ENCODE measurements around the gene MTARC2.
A peak's percentile ranks its signal among the peaks of the same experiment; 100 is the strongest.

Gene MTARC2

DNA sequence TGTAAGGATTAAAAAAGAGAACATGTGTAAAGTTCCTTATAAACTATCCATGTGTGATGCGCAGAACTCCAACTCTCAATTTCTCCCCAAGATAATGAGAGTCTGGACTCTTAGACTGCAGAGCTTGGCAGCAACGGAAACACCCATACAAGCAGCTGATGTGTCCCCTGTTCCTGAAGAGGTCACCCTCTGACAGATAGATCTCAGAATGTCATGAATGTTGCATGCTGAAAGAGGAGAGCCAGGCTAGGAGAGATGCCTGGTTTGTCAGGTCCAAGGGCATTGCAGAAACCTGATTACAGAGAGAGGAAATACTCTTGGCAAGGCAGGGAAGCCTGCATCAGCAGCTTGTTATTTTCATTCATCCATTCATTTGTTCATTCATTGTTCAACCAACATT lies 62.8 kb downstream of the MTARC2 start:
- DNase-seq (ENCODE audit: low read depth): no peak
- TF ChIP-seq CTCF (IDR thresholded peaks at IDR 0.05; ENCODE audit: control insufficient read depth, extremely low read depth, insufficient read depth): no peak
- H3K4me3 ChIP-seq (ENCODE audit: low read depth, low read length): no peak overlapping the region

- no peak for TF ChIP-seq CTCF (IDR thresholded peaks at IDR 0.05; ENCODE audit: control insufficient read depth, extremely low read depth, insufficient read depth)
- DNase-seq (ENCODE audit: low read depth): no peak
- no peak overlapping the region for H3K4me3 ChIP-seq (ENCODE audit: low read depth, low read length)
Measured at GRCh38 chr1:220811695-220812094, 63.6 kb downstream of the MTARC2 start.

- no peak for TF ChIP-seq CTCF (IDR thresholded peaks at IDR 0.05; ENCODE audit: control insufficient read depth, extremely low read depth, insufficient read depth)
- no peak overlapping the region for H3K4me3 ChIP-seq (ENCODE audit: low read depth, low read length)
- DNase-seq (ENCODE audit: low read depth): peak; percentile 93
Measured at GRCh38 chr1:220812308-220812707, 64.2 kb downstream of the MTARC2 start.

DNA sequence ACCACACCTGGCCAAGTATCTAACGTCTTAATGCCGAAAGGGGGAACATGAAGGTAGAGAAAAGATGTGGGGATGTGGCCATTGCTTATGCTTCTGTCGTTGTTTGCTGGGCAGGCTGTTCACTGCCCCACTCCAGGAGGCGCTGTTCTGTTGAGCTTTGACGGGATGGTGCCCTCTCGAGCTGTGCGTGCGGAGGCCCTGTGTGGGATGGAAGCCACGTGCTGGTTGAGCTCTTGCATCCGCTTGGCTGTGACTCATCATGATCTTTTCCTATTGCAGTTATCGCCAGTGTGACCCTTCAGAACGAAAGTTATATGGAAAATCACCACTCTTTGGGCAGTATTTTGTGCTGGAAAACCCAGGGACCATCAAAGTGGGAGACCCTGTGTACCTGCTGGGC lies 64.9 kb downstream of the MTARC2 start:
- no peak for DNase-seq (ENCODE audit: low read depth)
- H3K4me3 ChIP-seq (ENCODE audit: low read depth, low read length): no peak overlapping the region
- TF ChIP-seq CTCF (IDR thresholded peaks at IDR 0.05; ENCODE audit: control insufficient read depth, extremely low read depth, insufficient read depth): no peak

GRCh38 chr1:220815409-220815808 lies 67.3 kb downstream of the MTARC2 start:
- no peak overlapping the region for H3K4me3 ChIP-seq (ENCODE audit: low read depth, low read length)
- TF ChIP-seq CTCF (IDR thresholded peaks at IDR 0.05; ENCODE audit: control insufficient read depth, extremely low read depth, insufficient read depth): no peak

GRCh38 chr1:220817907-220818306 lies 69.8 kb downstream of the MTARC2 start:
- H3K4me3 ChIP-seq (ENCODE audit: low read depth, low read length): no peak overlapping the region
- no peak for TF ChIP-seq CTCF (IDR thresholded peaks at IDR 0.05; ENCODE audit: control insufficient read depth, extremely low read depth, insufficient read depth)
- DNase-seq (ENCODE audit: low read depth): no peak

More at GRCh38 chr1:220815409-220815808, 67.3 kb downstream of the MTARC2 start:
- DNase-seq (ENCODE audit: low read depth): peak; percentile 73

DNA sequence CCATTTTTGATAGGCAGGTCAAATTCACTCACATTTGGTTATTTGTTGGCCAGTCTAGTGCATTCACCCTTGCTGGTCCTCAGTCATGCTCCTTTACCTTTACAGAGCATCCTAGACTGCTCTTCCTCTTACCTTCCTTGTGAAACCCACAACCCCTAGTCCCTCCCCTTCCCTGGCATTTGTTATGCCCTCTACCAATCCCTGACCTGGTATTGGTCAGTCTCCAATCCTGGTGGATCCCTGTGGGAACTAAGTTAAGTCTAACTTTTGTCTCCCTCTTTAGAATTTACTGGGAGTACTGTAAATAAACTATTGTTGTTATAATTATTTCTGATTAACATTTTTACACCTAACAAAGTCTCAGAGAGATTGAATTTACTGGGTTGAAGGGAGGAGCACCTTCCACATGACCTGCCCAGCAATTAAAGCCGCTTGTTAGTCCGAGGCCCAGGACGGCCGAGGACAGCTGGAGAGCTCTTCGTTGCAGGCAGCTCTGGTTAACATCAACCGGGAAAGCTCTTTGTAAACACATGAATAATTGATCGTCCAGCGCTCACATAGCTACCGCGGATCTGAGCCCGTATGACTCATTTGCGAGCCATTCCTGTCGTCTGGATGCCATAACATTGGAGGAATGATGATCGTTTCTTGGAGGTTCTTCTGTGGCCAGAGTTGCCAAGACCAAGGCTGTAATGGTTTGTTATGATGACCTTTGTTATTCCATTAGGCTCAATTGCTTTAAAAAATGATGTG lies 70.5 kb downstream of the MTARC2 start:
- no peak for DNase-seq (ENCODE audit: low read depth)
- no peak overlapping the region for H3K4me3 ChIP-seq (ENCODE audit: low read depth, low read length)
- TF ChIP-seq CTCF (IDR thresholded peaks at IDR 0.05; ENCODE audit: control insufficient read depth, extremely low read depth, insufficient read depth): no peak

Measured in LNCaP clone FGC (cell line).